Right cardiac atrium (tissue), 5 donors: Measurements from ENCODE around the gene IGLL1. TPM values are rescaled to one million over a fixed set of nuclear protein-coding genes. Genes with fewer than 3 reads are reported as not detected.
A peak's percentile ranks its signal among the peaks of the same experiment; 100 is the strongest.
"Not testable (repeated sequence)": the region's sequence is repeated elsewhere in the genome, so short reads cannot be mapped to it uniquely, and the experiment has no call there.

Source experiments
- ATAC-seq, 2 donors: fragments of 200-7000 bp; cut with Tn5 transposase; one replicate each; pipeline versions ENCODE4 v1.8.0 to v1.9.1; 2020; ENCODE audit warnings: moderate library complexity in 2 of 2, mild to moderate bottlenecking in 1 of 2
- DNase-seq, 3 donors: peaks; one replicate each; pipeline ENCODE4 v3.0.0-alpha.2; 2020
- H3K27ac ChIP-seq: one replicate; pipeline ENCODE4 v1.5.1; 2013; ENCODE audit warnings: mild to moderate bottlenecking, low read length, control low read depth, moderate library complexity
- H3K27me3 ChIP-seq: one replicate; pipeline ENCODE4 v1.6.1; 2013; ENCODE audit not compliant: control insufficient read depth, insufficient read depth
- H3K4me1 ChIP-seq: one replicate; pipeline ENCODE4 v1.6.1; 2013; ENCODE audit warnings: low read length; ENCODE audit not compliant: control insufficient read depth, insufficient read depth
- H3K4me3 ChIP-seq: one replicate; pipeline ENCODE4 v1.5.1; 2013; ENCODE audit warnings: low read length, control low read depth
- H3K9me3 ChIP-seq: one replicate; pipeline ENCODE4 v1.6.1; 2013; ENCODE audit warnings: low read length; ENCODE audit not compliant: control insufficient read depth
- WGBS: extraction: QIAGEN DNeasy Blood & Tissue Kit; methylation state at CpG from one replicate; pipeline ENCODE4 v1.1.7; 2013; 5-methylcytosine and 5-hydroxymethylcytosine counted together
- intact Hi-C, 4 donors: fragments of 100-400 bp; cut with DNase I; formaldehyde crosslinking; loops; one replicate each; pipeline versions ENCODE4 v1.11.0 to v1.14.0; 2022 to 2023
- long read RNA-seq, 4 donors: library from polyadenylated mRNA; unstranded; transcript quantifications; one replicate each; pipeline ENCODE4 v2.0.0, GENCODE V29; 2020 to 2021
- polyA plus RNA-seq: library from polyadenylated mRNA; stranded (reverse); fragments of 200-250 nt; gene quantifications from one replicate; pipeline ENCODE4 v1.2.3, GENCODE V29; 2013
- total RNA-seq, 4 donors: library from RNA; stranded (reverse); fragmentation: NEBNext Ultra II Directional; extraction: Animal tissue kit (Norgen Biotek cat#: 25700); gene quantifications; one replicate each; pipeline ENCODE4 v1.2.1, GENCODE V29; 2021
- donor health status: healthy with polysubstance abuse.
- donor health status: DM: no; HTN: yes; CAD: no.
- donor health status: DM: no; HTN: no; CAD: no.
- donor health status: DM: no; HTN: yes; CAD: no; lungs with severe emphysema.
- donor health status: DM: yes; HTN: yes; CAD: no.

The IGLL1 gene
- total RNA-seq = not detected
- not detected for polyA plus RNA-seq
- long read RNA-seq, donor 1 = 0 reads
- long read RNA-seq, donor 2 = 0 reads
- long read RNA-seq, donor 3 = 0 reads
- long read RNA-seq, donor 4 = 0 reads

DNA sequence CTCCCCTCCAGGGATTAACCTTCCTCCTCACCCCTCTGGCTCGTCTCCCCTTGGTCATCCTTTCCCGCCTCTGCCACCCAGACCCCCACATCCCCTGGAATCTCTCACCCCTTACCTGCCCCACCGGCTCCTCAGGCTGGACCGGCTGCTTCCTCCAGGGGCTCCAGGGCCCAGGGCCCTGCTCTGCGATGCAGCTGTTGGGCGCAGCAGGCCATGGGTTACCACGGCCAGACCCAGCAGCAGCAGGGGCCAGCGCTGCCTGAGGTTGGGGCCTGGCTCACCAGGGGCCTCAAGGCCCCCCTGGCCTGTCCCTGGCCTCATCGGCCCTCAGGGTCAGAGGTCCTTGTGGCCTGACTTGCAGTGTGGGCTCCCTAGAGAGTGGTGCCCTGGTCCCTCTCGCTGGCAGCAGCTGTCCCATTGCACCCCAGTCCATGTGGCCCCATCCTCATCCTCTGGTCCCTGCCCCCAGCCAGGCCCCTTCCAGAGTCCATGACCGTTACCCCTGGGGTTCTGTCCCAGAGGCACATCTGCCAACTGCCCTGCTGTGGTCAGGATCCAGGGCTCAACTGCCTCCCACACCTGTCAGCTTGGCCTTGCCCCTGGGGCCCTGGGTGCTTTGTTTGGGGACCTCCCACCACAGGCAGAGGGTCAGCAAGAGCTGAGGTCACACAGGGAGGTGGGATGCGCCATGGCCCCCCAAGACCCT lies at the start of gene IGLL1:
IGLL1 (minus strand) TSS at position 421 of the 706 bp plus-strand sequence; CDS start at position 321, 100 bp downstream.
- peak in 1 of 2 donors; percentile 12 for ATAC-seq
- no peaks in the 10 kb centered on the region for H3K27me3 ChIP-seq

DNA sequence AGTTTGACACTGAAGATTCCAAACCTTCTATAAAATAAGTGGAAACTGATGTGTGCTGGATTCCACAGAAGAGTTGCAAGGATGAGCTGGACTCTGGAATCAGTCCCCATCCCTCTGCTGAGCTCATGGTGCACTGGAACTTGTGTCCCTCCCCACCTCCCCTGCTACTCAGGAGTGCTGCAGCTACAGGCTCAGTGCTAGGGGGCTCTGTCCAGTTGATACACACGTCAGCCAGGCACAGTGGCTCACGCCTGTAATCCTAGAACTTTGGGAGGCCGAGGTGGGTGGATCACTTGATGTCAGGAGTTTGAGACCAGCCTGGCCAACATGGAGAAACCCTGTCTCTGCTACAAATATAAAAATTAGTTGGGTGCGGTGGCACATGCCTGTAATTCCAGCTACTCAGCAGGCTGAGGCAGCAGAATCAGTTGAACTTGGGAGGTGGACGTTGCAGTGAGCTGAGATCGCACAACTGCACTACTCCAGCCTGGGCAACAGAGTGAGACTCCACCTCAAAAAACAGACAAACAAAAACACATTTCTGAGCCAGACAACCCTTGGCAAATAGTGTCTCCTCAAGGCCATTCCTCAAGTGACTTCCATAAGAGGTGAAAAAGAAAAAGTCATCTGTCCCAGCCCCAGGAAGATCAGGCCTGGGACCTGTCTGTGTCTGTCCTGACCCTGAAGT lies 48.1 kb upstream of the IGLL1 start:
- ATAC-seq, H3K9me3 ChIP-seq, H3K4me3 ChIP-seq, intact Hi-C loops, DNase-seq, H3K27me3 ChIP-seq, H3K4me1 ChIP-seq, H3K27ac ChIP-seq: not testable (repeated sequence)
- WGBS = 86% methylated on average over 6 of the region's 6 CpGs

More for the DNA sequence above, at the start of gene IGLL1:
- DNase-seq = no peak
- intact Hi-C loops = no loop called here
- Histone ChIP-seq H3K27ac (no peak within 1 kb of the TSS), H3K9me3 (no peaks in the 10 kb centered on the region), H3K4me3 (no peak within 1 kb of the TSS), H3K4me1 (no peaks in the 10 kb centered on the region)
- 79% methylated on average over 12 of the region's 12 CpGs for WGBS

DNA sequence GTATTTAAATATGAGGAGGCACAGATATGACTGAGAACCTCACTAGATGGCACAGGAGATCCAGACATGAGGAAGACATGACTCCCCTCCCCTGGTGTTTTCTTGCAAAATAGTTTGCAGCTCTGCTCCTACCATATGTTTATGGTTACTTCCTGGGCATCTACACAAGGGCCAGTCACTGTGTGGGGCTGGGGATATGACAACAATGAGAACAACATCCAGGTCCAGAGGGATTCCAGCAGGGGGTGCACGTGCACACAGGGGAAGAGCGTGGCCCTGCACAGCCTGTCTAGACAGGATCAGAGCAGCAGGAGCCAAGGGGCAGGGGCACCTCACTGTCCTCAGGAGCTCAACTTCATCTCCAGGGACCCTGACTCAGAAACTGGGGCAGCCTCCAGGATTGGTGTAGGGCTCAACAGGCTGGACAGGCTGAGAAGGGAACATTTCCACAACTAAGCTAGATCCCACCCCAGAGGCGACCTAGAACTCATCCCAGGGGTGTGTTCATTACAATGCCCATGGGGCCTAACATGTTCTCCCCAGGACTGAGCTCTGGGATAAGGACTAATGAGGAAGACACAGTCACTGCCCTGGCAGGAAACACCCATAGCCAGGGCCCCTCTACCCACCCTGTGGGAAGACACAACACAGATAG lies 47.4 kb upstream of the IGLL1 start:
- ATAC-seq = peak; percentile 69 to 73
- H3K27me3 ChIP-seq, H3K9me3 ChIP-seq, intact Hi-C loops, H3K4me3 ChIP-seq, H3K27ac ChIP-seq, H3K4me1 ChIP-seq: not testable (repeated sequence)
- 52% methylated on average over 3 of the region's 3 CpGs for WGBS
- DNase-seq = peak in 2 of 3 donors; percentile 32 to 77

DNA sequence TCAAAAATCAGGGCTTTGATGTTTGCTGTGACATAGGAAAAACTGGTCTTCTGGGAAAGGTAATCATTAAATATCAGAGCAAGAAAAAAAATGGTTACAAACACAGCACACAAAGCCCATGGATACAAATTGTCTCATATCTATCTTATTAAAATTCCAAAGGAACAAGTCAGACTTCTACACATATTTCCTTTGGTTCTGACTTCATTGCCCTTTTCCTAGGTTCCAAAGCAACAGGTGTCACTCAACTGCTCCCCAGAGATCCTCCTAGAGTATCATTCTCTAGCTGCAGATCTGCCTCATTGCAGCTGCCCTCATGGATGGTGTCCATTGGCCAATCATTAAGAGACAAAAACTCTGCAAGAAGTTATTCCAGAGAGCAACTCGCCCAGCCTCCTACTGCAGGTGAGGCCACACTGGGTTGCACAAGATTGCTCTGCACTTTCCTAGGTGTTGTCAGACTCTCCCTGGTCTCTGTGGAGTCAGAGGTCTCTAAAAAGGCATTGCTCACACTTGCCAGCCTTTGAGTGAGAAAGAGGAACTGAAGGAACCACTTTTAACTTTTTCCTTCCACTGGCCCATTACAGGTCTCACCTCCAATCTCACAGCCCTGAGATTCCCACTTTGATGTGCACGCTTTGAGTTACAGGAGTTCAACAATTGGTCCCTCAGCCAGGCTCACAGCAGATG lies 46.3 kb upstream of the IGLL1 start:
- no peaks in the 10 kb centered on the region for H3K4me1 ChIP-seq
- H3K9me3 ChIP-seq = no peaks in the 10 kb centered on the region
- intact Hi-C loops = no loop called here
- H3K27me3 ChIP-seq = no peaks in the 10 kb centered on the region
- no peak for ATAC-seq
- no peak overlapping the region for H3K27ac ChIP-seq
- no peak for DNase-seq
- no peak overlapping the region for H3K4me3 ChIP-seq
- WGBS = 92% methylated on average over 2 of the region's 2 CpGs

DNA sequence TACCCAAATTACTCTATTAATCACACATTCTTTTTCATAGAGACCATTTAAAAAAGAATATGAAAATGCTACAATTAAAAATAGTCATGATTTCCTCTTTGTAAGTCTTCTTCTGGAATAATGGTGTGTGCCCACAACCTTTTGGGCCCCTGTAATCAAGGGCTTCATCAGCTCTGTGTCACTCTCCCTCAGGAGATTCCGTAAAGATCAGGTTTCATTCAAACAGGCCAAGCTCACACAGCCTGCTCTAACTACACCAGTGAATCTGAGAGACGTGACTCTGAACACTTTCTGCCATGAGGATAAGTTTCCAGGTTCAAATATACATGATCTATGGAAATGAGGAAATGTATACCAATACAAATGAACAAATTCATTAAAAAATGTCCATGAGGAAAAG lies 42.5 kb upstream of the IGLL1 start:
- Histone ChIP-seq H3K4me1 (no peaks in the 10 kb centered on the region), H3K27ac (no peak overlapping the region), H3K4me3 (no peak overlapping the region), H3K9me3 (no peaks in the 10 kb centered on the region), H3K27me3 (no peaks in the 10 kb centered on the region)
- ATAC-seq (no peak), DNase-seq (no peak)
- intact Hi-C loops = no loop called here
- WGBS = 73% methylated on average over 2 of the region's 2 CpGs

DNA sequence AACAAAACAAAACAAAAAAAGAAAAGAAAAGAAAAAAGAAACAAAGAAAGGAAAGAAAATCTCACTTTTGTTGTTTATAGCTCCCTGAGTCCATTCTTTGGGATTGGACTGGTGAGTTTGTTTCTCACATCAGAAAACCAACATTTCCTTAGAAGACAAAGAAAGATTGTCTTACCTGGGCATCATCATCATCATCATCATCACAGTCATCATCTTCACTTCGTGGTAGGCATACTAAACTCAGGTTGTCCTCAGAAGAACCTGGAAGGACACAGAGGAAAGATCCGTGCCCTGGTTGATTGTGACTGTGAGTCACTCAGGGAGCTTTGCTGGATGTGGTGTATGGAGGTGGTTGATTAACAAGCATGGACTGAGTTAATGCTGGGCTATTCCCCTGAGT lies 41.8 kb upstream of the IGLL1 start:
- ATAC-seq, H3K27ac ChIP-seq, intact Hi-C loops, H3K9me3 ChIP-seq, H3K4me1 ChIP-seq, H3K4me3 ChIP-seq, DNase-seq, H3K27me3 ChIP-seq: not testable (repeated sequence)
- WGBS = 82% methylated on average over 2 of the region's 2 CpGs

DNA sequence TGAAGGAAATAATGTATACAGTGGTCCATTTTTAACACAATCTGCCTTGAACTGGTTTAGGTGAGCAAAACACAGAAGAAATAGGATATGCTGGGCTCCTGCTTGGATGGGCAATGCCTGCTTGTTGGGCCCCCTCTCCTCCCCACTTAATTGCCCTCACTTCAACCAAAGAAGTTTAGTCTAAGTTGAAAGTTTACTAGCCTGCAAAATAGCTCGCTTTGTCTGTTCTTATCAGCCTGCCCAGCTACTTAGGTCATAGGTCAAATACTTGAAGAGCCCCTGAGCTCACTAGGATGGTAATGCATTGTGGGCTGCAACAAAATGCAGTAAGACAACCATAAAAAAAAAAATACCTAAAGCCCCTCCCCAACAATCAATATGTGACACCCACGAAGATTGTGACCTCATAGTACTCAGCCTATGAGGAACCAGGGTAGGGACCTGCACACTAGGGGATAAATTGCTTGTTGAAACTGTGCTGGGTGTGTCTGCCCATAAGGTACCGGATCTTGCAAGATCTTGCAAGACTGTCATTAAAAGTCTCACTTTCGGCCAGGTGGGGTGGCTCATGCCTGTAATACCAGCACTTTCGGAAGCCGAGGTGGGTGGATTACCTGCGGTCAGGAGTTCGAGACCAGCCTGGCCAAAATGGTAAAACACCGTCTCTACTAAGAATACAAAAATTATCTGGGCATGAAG lies 41.1 kb upstream of the IGLL1 start:
- no peaks in the 10 kb centered on the region for H3K27me3 ChIP-seq
- H3K27ac ChIP-seq = no peak overlapping the region
- no peak for ATAC-seq
- no peaks in the 10 kb centered on the region for H3K4me1 ChIP-seq
- H3K9me3 ChIP-seq = no peaks in the 10 kb centered on the region
- intact Hi-C loops = no loop called here
- no peak overlapping the region for H3K4me3 ChIP-seq
- DNase-seq = no peak
- 90% methylated on average over 9 of the region's 9 CpGs for WGBS

DNA sequence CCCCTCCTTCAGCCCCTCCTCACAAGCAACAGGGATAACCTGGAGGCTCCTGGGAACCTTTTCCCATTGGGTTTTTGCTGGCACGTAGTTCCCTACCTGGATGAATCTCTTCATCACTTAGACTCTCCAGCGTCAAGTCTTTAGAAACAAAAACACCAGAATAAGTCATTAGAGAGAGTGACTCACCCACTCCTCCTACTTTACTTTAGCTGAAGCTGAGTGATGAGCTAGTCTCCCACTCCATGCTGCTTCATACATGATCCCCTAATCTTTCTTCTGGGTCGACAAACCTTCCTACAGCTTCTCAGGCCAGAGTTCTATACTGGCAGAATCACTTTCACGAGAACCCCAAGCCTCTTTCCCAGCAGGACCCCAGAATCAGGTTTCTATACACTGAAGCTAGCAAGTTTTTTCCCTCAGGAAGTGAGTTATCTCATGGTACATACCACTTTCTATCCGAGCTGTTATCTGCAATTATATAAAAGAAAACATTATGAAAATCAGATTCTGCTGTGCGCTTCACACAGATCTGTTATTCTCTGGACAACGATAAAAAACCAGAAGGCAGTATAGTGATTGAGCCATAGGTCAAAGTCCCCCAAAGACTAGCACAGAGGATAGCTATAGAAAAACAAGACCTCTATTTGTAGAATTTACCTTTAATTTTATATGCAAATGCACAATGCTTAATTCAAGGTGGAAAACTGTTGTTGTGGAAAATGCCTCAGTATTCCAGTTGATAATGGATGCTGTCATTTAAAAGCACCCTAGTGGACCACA lies 33.3 kb upstream of the IGLL1 start:
- WGBS = 67% methylated on average over 7 of the region's 7 CpGs
- intact Hi-C loops = no loop called here
- no peak overlapping the region for H3K4me3 ChIP-seq
- H3K27me3 ChIP-seq = no peaks in the 10 kb centered on the region
- H3K4me1 ChIP-seq = no peaks in the 10 kb centered on the region
- ATAC-seq (no peak), DNase-seq (no peak)
- H3K9me3 ChIP-seq = no peaks in the 10 kb centered on the region
- no peak overlapping the region for H3K27ac ChIP-seq

DNA sequence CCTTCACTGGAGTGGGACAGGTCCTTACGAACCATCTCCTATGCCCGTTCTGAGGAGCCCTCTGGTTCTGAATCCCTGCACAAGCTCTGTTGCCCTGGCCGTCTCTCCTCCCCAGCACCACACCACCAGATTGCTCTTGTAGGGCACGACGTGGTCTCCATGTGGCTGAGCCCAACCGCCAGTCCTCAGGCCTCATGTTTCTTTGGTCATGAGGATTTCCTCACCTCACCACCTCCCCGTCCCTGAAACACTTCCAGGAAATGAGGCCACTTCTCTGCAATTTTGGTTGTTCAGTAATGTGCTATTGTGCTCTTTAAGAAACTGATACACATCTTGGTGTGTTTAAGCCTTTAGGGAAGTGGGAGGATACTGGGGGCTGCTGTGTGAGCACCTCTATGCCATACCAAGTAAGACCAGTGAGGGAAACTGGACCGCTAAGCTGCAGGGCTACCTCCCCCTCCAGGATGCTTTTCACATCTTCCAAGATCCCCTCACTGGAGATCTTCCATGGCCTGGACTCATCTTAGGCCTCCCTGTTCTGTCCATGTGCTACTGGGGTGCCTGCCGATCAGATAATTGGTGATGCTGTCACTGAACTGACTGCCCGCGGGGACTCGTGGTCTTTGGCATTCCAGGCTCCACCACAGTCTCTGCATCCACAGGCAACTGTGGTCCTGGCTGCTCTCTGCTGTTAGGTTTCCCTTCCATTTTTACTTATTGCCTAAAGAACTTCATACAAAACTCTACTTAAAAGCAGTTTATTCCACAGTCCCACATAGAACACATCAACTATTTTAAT lies 30.1 kb upstream of the IGLL1 start:
- Histone ChIP-seq H3K4me3 (no peak overlapping the region), H3K27me3 (no peaks in the 10 kb centered on the region), H3K4me1 (no peaks in the 10 kb centered on the region), H3K9me3 (no peaks in the 10 kb centered on the region), H3K27ac (no peak overlapping the region)
- intact Hi-C loops = no loop called here
- WGBS = 70% methylated on average over 12 of the region's 12 CpGs
- ATAC-seq = no peak
- DNase-seq = no peak
